ENCODE measurements around the gene PIH1D2.
"Not testable (repeated sequence)": the region's sequence is repeated elsewhere in the genome, so short reads cannot be mapped to it uniquely, and the experiment has no call there.

PIH1D2 gene

GRCh38 chr11:112073941-112074811, at the start of gene PIH1D2, which contains the start of gene NKAPD1:
Gene PIH1D2 (minus strand): TSS chr11:112074017. CDS start chr11:112073174, 843 bp downstream.
Gene NKAPD1 (plus strand): TSS chr11:112074299. CDS start chr11:112075575, 1,276 bp downstream.
- peak; percentile 87 for DNase-seq

- no peak for DNase-seq
Observed at GRCh38 chr11:112123129-112123528, 49.3 kb upstream of the PIH1D2 start.

- no peak for DNase-seq
Observed at GRCh38 chr11:112121981-112122615, 48.3 kb upstream of the PIH1D2 start.

- peak; percentile 17 for DNase-seq
Observed at GRCh38 chr11:112118176-112118575, 44.4 kb upstream of the PIH1D2 start.

- DNase-seq, result no peak
Observed at GRCh38 chr11:112115386-112115785, 41.6 kb upstream of the PIH1D2 start.

- no peak for DNase-seq
Observed at GRCh38 chr11:112114460-112114859, 40.6 kb upstream of the PIH1D2 start.

- peak; percentile 48 for DNase-seq
Observed at GRCh38 chr11:112113539-112114457, 40.0 kb upstream of the PIH1D2 start.

- no peak for DNase-seq
Observed at GRCh38 chr11:112106070-112106469, 32.3 kb upstream of the PIH1D2 start.

- DNase-seq, result no peak
Observed at GRCh38 chr11:112103446-112103845, 29.6 kb upstream of the PIH1D2 start.

GRCh38 chr11:112100462-112100861, 26.6 kb upstream of the PIH1D2 start:
- no peak for DNase-seq

- no peak for DNase-seq
Observed at GRCh38 chr11:112097734-112098528, 24.1 kb upstream of the PIH1D2 start.

- DNase-seq, result no peak
Observed at GRCh38 chr11:112096194-112096593, 22.4 kb upstream of the PIH1D2 start.

GRCh38 chr11:112095302-112095701, 21.5 kb upstream of the PIH1D2 start:
- not testable (repeated sequence) for DNase-seq

- DNase-seq, result no peak
Observed at GRCh38 chr11:112087212-112087611, 13.4 kb upstream of the PIH1D2 start.

GRCh38 chr11:112086422-112087191, 12.8 kb upstream of the PIH1D2 start, which contains the start of the genes SDHD and TIMM8B:
Gene SDHD (plus strand): TSS chr11:112086873. CDS start chr11:112086908, 35 bp downstream.
Gene TIMM8B (minus strand): TSS chr11:112086756. CDS start chr11:112086723, 33 bp downstream.
- DNase-seq, result peak; percentile 95

GRCh38 chr11:112085822-112086421, 12.1 kb upstream of the PIH1D2 start:
- no peak for DNase-seq

GRCh38 chr11:112082729-112083128, 8.9 kb upstream of the PIH1D2 start:
- DNase-seq, result no peak

- no peak for DNase-seq
Observed at GRCh38 chr11:112062923-112063322, 10.9 kb downstream of the PIH1D2 start.

GRCh38 chr11:112058103-112058502, 15.7 kb downstream of the PIH1D2 start:
- DNase-seq, result no peak

GRCh38 chr11:112057170-112057569, 16.6 kb downstream of the PIH1D2 start:
- DNase-seq, result no peak

GRCh38 chr11:112051768-112052167, 22.0 kb downstream of the PIH1D2 start:
- DNase-seq, result no peak

All from NCI-H2171 (cell line).